B cell (primary cell): ENCODE results near the gene MRTFA. TPM values are rescaled to one million over a fixed set of nuclear protein-coding genes. Genes with fewer than 3 reads are reported as not detected.

ENCODE experiments used
- ATAC-seq: fragments of 200-7000 bp; cut with Tn5 transposase; one replicate; pipeline ENCODE4 v1.10.0; 2021; ENCODE audit warnings: low read depth, mild to moderate bottlenecking, moderate number of reproducible peaks, moderate library complexity
- CTCF ChIA-PET: fragments of 350-600 bp; sonication (Branson Sonifier 250); formaldehyde crosslinking; loops from one replicate; lab custom pipeline; 2021; ENCODE audit warnings: antibody characterized with exemption, inconsistent platforms; lab: Charles Lee
- POLR2A ChIA-PET: fragments of 350-600 bp; sonication (Branson Sonifier 250); formaldehyde crosslinking; loops from one replicate; lab custom pipeline; 2021; ENCODE audit warnings: antibody characterized with exemption; lab: Charles Lee
- DNase-seq: peaks from one replicate; pipeline ENCODE4 v3.0.0; 2013
- H2AFZ ChIP-seq: 2 replicates; pipeline ENCODE4 v1.6.1; 2012; ENCODE audit warnings: mild to moderate bottlenecking, low read depth, low read length; ENCODE audit not compliant: insufficient read depth, poor library complexity, severe bottlenecking
- H3K27ac ChIP-seq, 2 donors: 1 replicate in 1 of 2; 2 replicates in 1 of 2; pipeline ENCODE4 v1.5.1; 2012 to 2013; ENCODE audit warnings: low read length in 2 of 2, mild to moderate bottlenecking in 2 of 2, moderate library complexity in 1 of 2
- H3K27me3 ChIP-seq, 4 experiments: fragments of 200-600 bp in 1 of 4; sonication (generic) in 1 of 4; replicated peaks in 1 of 4; 1 replicate in 2 of 4; 2 replicates in 2 of 4; pipeline versions ENCODE4 v1.6.1 to v1.7.0; 2013 to 2016; ENCODE audit warnings: low read length in 3 of 4, mild to moderate bottlenecking in 2 of 4, mixed read lengths in 1 of 4, moderate library complexity in 1 of 4; ENCODE audit not compliant: insufficient read depth in 4 of 4, control insufficient read depth in 3 of 4; ENCODE audit errors: control extremely low read depth in 1 of 4
- H3K36me3 ChIP-seq, 2 experiments: replicated peaks in 1 of 2; 1 replicate in 1 of 2; 2 replicates in 1 of 2; pipeline versions ENCODE4 v1.6.1 to v1.7.1; 2013; ENCODE audit warnings: low read length in 1 of 2; ENCODE audit not compliant: insufficient read depth in 2 of 2, control insufficient read depth in 1 of 2; ENCODE audit errors: control extremely low read depth in 1 of 2, extremely low read depth in 1 of 2
- H3K4me1 ChIP-seq, 2 donors: fragments of 200-600 bp in 1 of 2; sonication (generic) in 1 of 2; 1 replicate in 1 of 2; 2 replicates in 1 of 2; pipeline versions ENCODE4 v1.5.1 to v1.6.1; 2013 to 2017; ENCODE audit warnings: low read length in 2 of 2; ENCODE audit not compliant: control insufficient read depth in 2 of 2, insufficient read depth in 2 of 2
- H3K4me2 ChIP-seq: replicated peaks from 2 replicates; pipeline ENCODE3; 2012; ENCODE audit warnings: mild to moderate bottlenecking, low read depth, low read length; ENCODE audit not compliant: poor library complexity, severe bottlenecking
- H3K4me3 ChIP-seq, 5 experiments: fragments of 200-600 bp in 1 of 5; sonication (generic) in 1 of 5; 1 replicate in 3 of 5; 2 replicates in 2 of 5; pipeline versions ENCODE4 v1.5.1 to v1.7.0; 2011 to 2016; ENCODE audit warnings: low read length in 4 of 5, mild to moderate bottlenecking in 4 of 5, low read depth in 2 of 5, control low read depth in 1 of 5, moderate library complexity in 1 of 5; ENCODE audit not compliant: insufficient read depth in 1 of 5; ENCODE audit errors: control extremely low read depth in 1 of 5, extremely low read depth in 1 of 5
- H3K79me2 ChIP-seq: fragments of 200-600 bp; sonication (generic); one replicate; pipeline ENCODE4 v1.6.0; 2016; ENCODE audit warnings: low read length; ENCODE audit not compliant: control insufficient read depth, insufficient read depth
- H3K9ac ChIP-seq: fragments of 200-600 bp; sonication (generic); 2 replicates; pipeline ENCODE4 v1.6.1; 2017; ENCODE audit warnings: mild to moderate bottlenecking, low read length, moderate library complexity
- H3K9me3 ChIP-seq, 3 donors: one replicate each; pipeline versions ENCODE4 v1.6.1 to v1.7.1; 2013; ENCODE audit warnings: low read length in 2 of 3; ENCODE audit not compliant: control insufficient read depth in 2 of 3, insufficient read depth in 1 of 3; ENCODE audit errors: control extremely low read depth in 1 of 3
- H4K20me1 ChIP-seq: 2 replicates; pipeline ENCODE4 v1.6.0; 2012; ENCODE audit warnings: mild to moderate bottlenecking, low read length; ENCODE audit not compliant: insufficient read depth, control insufficient read depth, poor library complexity, severe bottlenecking
- H3K27ac Mint-ChIP-seq: one replicate; pipeline ENCODE4 v1.8.0; 2021; ENCODE audit warnings: mixed read lengths
- H3K27me3 Mint-ChIP-seq: one replicate; pipeline ENCODE4 v1.8.0; 2021; ENCODE audit warnings: mixed read lengths
- H3K4me1 Mint-ChIP-seq: one replicate; pipeline ENCODE4 v1.8.0; 2021; ENCODE audit warnings: mixed read lengths
- H3K4me3 Mint-ChIP-seq: one replicate; pipeline ENCODE4 v1.8.0; 2021; ENCODE audit warnings: mixed read lengths
- H3K9me3 Mint-ChIP-seq: one replicate; pipeline ENCODE4 v1.8.0; 2022; ENCODE audit warnings: mixed read lengths; ENCODE audit not compliant: insufficient read depth
- EZH2 ChIP-seq: IDR thresholded peaks from 2 replicates; pipeline ENCODE4 v1.6.1; 2012; ENCODE audit warnings: borderline replicate concordance, low read depth, mild to moderate bottlenecking, moderate library complexity, low read length; ENCODE audit not compliant: insufficient read depth, poor library complexity, severe bottlenecking
- WGBS: methylation state at CpG from one replicate; pipeline ENCODE4 v1.1.5; 2013; ENCODE audit warnings: missing lambda C conversion rate; ENCODE audit not compliant: insufficient coverage; 5-methylcytosine and 5-hydroxymethylcytosine counted together
- intact Hi-C: fragments of 100-400 bp; cut with micrococcal nuclease; formaldehyde crosslinking; loops from one replicate; pipeline ENCODE4 v1.10.0; 2022
- polyA plus RNA-seq: library from polyadenylated mRNA; depleted of rRNA; stranded (reverse); fragments of >200 nt; gene quantifications from 2 replicates; pipeline ENCODE4 v1.2.3, GENCODE V29; 2012
- total RNA-seq, 2 donors: library from RNA; stranded (reverse); fragments of 120-200 nt in 1 of 2; gene quantifications; 1 replicate in 1 of 2; 2 replicates in 1 of 2; pipeline versions ENCODE4 v1.2.3 to v1.2.4, GENCODE V29; 2013 to 2022
- TF ChIP-seq, protein P1 (sequence below): fragments of 200-600 bp; IDR thresholded peaks from one replicate; pipeline ENCODE4 v1.8.0; 2022; ENCODE audit warnings: antibody characterized with exemption, mild to moderate bottlenecking

The MRTFA gene
- total and polyA plus RNA-seq, 2 donors (not counting 1 experiment from before 2014, with no cell fraction given): 28.9 to 82.6 TPM

DNA sequence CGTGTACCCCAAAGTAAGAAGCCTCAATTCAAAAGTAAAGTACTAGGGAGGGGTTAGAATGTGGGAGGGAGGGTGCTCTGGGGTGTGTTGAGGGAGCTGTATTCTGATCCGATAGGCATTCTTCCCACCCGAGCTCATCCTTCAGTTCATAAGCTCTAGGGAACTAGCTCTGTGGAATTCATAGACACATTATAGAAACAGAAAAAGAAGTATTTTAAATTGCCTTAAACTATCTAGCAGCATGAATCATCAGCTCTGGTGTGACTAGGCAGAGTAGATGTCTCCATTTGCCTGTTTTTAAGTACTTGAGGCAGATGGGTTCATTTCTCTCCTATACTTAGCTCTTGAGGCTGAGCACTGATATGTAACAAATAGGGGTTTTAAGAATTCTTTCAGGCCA, 273.5 kb downstream of the MRTFA start:
- no peak for ATAC-seq
- no peak overlapping the region for H2AFZ ChIP-seq
- no peak overlapping the region for H3K4me3 Mint-ChIP-seq
- WGBS: 100% methylated on average over 1 of the region's 3 CpGs
- peaks cover 6% of the 10 kb centered on the region for H4K20me1 ChIP-seq
- peaks cover 11 to 93% of the 10 kb centered on the region in 2 experiments for H3K36me3 ChIP-seq
- no peaks in the 10 kb centered on the region for H3K9me3 ChIP-seq
- H3K27me3 Mint-ChIP-seq: no peaks in the 10 kb centered on the region
- ChIA-PET POLR2A (no interaction called here), CTCF (interaction anchor here (0.6 to 1.1 kb wide), 2 partner anchors 74 to 102 kb away, joined by 3 read pairs; no protein-coding TSS in a partner anchor)
- TF ChIP-seq, protein P1, sequence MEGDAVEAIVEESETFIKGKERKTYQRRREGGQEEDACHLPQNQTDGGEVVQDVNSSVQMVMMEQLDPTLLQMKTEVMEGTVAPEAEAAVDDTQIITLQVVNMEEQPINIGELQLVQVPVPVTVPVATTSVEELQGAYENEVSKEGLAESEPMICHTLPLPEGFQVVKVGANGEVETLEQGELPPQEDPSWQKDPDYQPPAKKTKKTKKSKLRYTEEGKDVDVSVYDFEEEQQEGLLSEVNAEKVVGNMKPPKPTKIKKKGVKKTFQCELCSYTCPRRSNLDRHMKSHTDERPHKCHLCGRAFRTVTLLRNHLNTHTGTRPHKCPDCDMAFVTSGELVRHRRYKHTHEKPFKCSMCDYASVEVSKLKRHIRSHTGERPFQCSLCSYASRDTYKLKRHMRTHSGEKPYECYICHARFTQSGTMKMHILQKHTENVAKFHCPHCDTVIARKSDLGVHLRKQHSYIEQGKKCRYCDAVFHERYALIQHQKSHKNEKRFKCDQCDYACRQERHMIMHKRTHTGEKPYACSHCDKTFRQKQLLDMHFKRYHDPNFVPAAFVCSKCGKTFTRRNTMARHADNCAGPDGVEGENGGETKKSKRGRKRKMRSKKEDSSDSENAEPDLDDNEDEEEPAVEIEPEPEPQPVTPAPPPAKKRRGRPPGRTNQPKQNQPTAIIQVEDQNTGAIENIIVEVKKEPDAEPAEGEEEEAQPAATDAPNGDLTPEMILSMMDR: no peak
- no peak for TF ChIP-seq EZH2
- no peaks in the 10 kb centered on the region for H3K4me1 Mint-ChIP-seq
- H3K9me3 Mint-ChIP-seq: no peaks in the 10 kb centered on the region
- no peak overlapping the region for H3K4me2 ChIP-seq
- H3K27ac ChIP-seq: no peak overlapping the region
- intact Hi-C loops: no loop called here
- no peaks in the 10 kb centered on the region for H3K27me3 ChIP-seq
- peaks cover 20% of the 10 kb centered on the region for H3K79me2 ChIP-seq
- no peak overlapping the region for H3K4me3 ChIP-seq
- H3K27ac Mint-ChIP-seq: no peak overlapping the region
- no peaks in the 10 kb centered on the region for H3K4me1 ChIP-seq
- no peak overlapping the region for H3K9ac ChIP-seq
- DNase-seq: no peak

DNA sequence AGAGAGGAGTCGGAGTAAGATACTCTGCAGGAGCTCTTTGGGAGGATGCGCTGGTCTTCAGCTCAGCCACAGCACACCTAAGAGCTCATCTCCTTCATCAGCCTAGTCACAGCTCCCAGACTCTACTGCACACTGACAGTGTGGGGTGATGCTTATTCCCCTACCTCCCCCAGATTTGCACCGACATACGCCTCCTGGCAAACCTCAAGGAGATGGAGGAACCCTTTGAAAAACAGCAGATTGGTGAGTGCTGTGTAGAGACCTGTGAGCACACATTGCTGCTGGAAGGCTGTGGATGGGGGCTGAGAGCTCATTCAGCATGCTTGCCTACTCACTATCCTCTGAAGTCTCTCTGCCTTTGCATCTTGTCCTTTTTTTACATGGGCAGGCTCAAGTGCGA, 275.4 kb downstream of the MRTFA start:
- no peaks in the 10 kb centered on the region for H3K27me3 Mint-ChIP-seq
- intact Hi-C loops: no loop called here
- no peak overlapping the region for H3K27ac Mint-ChIP-seq
- no peaks in the 10 kb centered on the region for H3K9me3 Mint-ChIP-seq
- H3K36me3 ChIP-seq: peaks cover 11 to 91% of the 10 kb centered on the region in 2 experiments
- peaks cover 25% of the 10 kb centered on the region for H3K79me2 ChIP-seq
- H3K27me3 ChIP-seq: no peaks in the 10 kb centered on the region
- no peak overlapping the region for H3K4me3 ChIP-seq
- 100% methylated on average over 2 of the region's 5 CpGs for WGBS
- no peak overlapping the region for H3K4me3 Mint-ChIP-seq
- H3K9ac ChIP-seq: no peak overlapping the region
- H3K4me2 ChIP-seq: no peak overlapping the region
- TF ChIP-seq, protein P1: no peak
- TF ChIP-seq EZH2: no peak
- ChIA-PET POLR2A (no interaction called here), CTCF (interaction anchor here (1.6 kb wide), 1 partner anchor 13 kb away, joined by 7 read pairs; no protein-coding TSS in a partner anchor)
- H4K20me1 ChIP-seq: peaks cover 6% of the 10 kb centered on the region
- H3K9me3 ChIP-seq: no peaks in the 10 kb centered on the region
- ATAC-seq (no peak), DNase-seq (no peak)
- no peak overlapping the region for H3K27ac ChIP-seq
- H3K4me1 Mint-ChIP-seq: no peaks in the 10 kb centered on the region
- H3K4me1 ChIP-seq: no peaks in the 10 kb centered on the region
- no peak overlapping the region for H2AFZ ChIP-seq

Other genes with a start within 250 kb of the MRTFA start
- not detected in 2 replicates for gene MCHR1, start 42.8 kb upstream of the MRTFA start, total RNA-seq
- not detected in 2 replicates for gene MCHR1, start 42.8 kb upstream of the MRTFA start, polyA plus RNA-seq
- gene SLC25A17, start 182.6 kb upstream of the MRTFA start, total RNA-seq: 13.4 and 15.0 TPM in 2 replicates
- 10.9 and 13.1 TPM in 2 replicates for gene SLC25A17, start 182.6 kb upstream of the MRTFA start, polyA plus RNA-seq
- gene ST13, start 219.9 kb upstream of the MRTFA start, total RNA-seq: 175 and 187 TPM in 2 replicates
- 44.6 and 60.4 TPM in 2 replicates for gene ST13, start 219.9 kb upstream of the MRTFA start, polyA plus RNA-seq
- 18.9 and 24.2 TPM in 2 replicates for gene XPNPEP3, start 220.4 kb upstream of the MRTFA start, total RNA-seq
- 7.9 and 8.6 TPM in 2 replicates for gene XPNPEP3, start 220.4 kb upstream of the MRTFA start, polyA plus RNA-seq
- not detected in 2 replicates for gene DNAJB7, start 225.4 kb upstream of the MRTFA start, total RNA-seq
- not detected in 2 replicates for gene DNAJB7, start 225.4 kb upstream of the MRTFA start, polyA plus RNA-seq